HG02588 (cell line): ENCODE results near the gene DARS1.

Experiments
- ATAC-seq: cut with Tn5 transposase; IDR thresholded peaks from one replicate; pipeline ENCODE4 v1.9.1; 2021; ENCODE audit warnings: mild to moderate bottlenecking, moderate library complexity; ENCODE audit not compliant: unreplicated experiment

Gene DARS1

DNA sequence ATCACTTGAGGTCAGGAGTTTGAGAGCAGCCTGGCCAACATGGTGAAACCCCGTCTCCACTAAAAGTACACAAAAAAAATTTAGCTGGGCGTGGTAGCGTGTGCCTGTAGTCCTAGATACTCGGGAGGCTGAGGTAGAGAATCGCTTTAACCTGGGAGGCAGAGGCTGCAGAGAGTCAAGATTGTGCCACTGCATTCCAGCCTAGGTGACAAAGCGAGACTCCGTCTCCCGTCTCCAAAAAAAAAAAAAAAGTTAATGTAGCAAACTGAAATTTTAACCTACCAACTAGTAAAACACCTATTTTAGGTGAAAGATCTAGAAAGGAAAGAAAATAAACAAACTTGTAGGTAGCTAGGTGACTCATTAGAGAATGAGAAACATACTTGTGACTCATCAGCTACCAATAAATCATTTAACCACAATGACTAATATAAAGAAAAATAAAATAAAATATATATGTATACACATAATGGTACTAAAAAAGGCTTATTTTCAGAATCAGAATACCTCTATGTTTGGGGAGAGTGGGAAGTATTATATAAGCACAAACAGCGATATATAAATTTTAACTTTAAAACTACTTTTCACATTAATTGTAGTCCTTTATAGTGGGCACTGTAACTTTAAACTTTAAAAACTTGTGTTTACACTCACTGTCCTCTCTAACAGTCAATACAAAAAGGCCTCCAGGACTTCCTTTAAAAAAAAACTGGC is 36.6 kb downstream of the DARS1 start:
- ATAC-seq = no peak

- no peak for ATAC-seq
These were observed 37.3 kb downstream of the DARS1 start for GRCh38 chr2:135948141-135948540.

- no peak for ATAC-seq
These were observed 37.9 kb downstream of the DARS1 start for GRCh38 chr2:135947483-135947882.

- ATAC-seq = no peak
These were observed 39.9 kb downstream of the DARS1 start for GRCh38 chr2:135945526-135945925.

- no peak for ATAC-seq
These were observed 40.8 kb downstream of the DARS1 start for GRCh38 chr2:135944625-135945024.

DNA sequence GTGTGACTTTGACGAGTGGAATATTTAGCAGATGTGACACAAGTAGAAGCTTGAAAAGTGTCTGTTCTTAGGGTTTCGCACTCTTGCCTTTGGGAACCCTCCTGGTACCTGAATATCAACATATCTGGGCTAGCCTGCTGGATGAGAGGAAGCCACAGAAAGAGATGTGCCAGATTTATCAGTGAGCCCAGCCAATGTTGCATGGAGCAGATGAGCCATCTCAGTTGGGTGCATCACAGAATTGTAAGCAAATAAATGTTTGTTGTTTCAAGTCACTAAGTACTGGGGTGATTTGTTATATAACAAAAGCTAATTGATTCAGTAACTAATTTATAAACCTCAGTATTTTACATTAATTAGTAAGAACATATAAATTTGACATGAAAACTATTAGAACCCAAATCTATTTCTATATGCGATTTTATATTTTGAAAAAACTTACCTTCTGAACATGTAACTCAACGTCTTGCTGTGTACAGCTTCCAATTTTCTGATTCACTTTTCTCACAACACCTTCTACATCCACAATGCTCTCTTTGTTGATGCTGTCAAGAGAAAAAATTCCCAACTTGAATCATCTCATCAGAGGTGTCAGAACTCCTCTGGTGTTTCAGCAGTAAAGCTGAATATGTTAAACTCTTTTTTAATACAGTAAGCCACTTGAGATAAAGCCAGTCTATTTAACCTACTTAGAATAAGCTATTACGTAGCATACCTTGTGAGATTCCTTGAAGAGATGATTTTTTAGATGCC is 42.3 kb downstream of the DARS1 start:
- no peak for ATAC-seq

DNA sequence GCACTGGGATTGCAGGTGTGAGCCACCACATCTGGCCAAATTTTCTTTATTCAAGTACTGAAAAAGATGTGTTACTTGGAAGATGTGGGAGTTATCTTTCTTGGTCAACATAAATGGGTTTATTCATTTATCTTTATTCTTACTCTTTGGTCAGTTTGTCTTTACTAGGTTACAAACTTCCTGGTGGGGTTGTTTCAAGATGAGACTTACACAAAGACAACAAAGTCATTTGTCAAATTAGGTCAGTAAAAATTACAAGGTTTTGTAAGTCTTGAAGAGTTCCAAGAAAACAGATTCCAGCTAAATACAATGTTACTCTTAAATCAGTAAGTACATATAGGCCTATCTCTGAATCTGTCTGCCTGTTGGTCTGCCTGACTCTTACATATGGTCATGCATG is 48.9 kb downstream of the DARS1 start:
- no peak for ATAC-seq

DNA sequence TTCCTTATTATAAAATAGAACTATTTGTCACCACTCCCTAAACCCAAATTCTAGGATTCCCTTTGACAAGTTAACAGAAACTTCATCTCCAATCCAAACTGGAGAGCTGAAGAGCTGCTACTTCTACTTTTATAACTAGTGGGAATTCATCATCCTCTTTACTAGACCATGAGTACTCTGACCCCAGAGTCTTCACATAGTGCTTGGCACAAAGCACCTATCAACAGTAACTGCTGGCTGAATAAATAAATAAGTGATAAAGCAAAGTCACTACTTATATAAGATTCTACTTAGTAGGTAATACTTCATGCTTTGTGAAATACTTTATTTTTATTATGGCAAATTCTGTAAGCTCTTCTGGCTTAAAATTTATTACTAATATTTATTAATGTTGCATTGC is 49.5 kb downstream of the DARS1 start:
- no peak for ATAC-seq

GRCh38 chr2:135931776-135932443 is 53.5 kb downstream of the DARS1 start:
- peak; percentile 80 for ATAC-seq

- ATAC-seq = no peak
These were observed 58.8 kb downstream of the DARS1 start for GRCh38 chr2:135926605-135927004.

- ATAC-seq = no peak
These were observed 59.9 kb downstream of the DARS1 start for GRCh38 chr2:135925571-135925970.

DNA sequence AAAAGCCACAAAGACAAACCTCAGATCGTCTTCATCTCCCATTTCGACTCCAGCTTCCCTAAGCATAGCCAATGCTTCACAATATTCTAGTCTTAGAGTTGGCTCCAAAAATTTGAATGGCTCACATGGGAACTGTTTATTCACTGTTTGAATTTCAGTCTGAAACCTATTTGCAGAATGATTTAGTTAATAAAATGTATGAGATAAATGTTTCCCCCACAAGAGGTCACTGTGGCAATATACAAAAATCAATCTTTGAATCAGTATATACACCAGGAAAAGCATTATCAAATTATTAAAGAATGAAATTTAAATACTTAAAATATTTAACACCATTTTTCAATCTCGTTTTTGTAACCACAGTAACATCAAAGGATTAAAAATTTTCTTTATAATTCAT is 69.2 kb downstream of the DARS1 start:
- no peak for ATAC-seq

GRCh38 chr2:135914485-135914884 is 70.9 kb downstream of the DARS1 start:
- ATAC-seq = no peak

DNA sequence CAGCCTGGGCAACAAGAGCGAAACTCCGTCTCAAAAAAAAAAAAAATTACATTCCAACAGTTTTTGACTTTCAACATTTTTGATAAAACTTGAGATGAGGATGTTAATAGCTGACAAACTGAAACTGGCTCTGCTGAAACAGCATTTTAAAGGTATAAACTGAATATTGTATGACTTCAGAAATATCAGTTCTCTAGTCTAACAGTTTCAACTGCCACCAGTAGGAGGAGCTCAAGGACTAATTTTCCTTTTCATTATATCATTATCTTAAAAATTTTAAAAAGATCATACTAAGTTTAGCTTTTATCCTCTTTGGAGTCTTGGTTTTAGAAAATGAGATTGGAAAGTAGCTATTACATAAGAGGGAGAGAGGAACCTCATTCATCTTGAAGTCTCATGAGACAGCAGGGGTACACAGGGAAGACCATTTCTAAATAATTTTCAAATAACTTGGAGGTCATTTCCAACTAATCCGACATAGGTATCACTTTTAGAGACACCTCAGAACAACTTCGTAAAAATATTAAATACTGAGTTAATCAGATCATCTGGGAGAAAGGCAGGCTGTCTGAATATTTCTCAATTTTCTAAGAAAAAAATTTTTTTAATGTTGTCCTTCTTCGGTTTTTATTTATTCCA is 71.6 kb downstream of the DARS1 start:
- ATAC-seq = no peak

GRCh38 chr2:135909976-135910375 is 75.5 kb downstream of the DARS1 start:
- no peak for ATAC-seq

- ATAC-seq = no peak
These were observed 79.7 kb downstream of the DARS1 start for GRCh38 chr2:135905679-135906078.

DNA sequence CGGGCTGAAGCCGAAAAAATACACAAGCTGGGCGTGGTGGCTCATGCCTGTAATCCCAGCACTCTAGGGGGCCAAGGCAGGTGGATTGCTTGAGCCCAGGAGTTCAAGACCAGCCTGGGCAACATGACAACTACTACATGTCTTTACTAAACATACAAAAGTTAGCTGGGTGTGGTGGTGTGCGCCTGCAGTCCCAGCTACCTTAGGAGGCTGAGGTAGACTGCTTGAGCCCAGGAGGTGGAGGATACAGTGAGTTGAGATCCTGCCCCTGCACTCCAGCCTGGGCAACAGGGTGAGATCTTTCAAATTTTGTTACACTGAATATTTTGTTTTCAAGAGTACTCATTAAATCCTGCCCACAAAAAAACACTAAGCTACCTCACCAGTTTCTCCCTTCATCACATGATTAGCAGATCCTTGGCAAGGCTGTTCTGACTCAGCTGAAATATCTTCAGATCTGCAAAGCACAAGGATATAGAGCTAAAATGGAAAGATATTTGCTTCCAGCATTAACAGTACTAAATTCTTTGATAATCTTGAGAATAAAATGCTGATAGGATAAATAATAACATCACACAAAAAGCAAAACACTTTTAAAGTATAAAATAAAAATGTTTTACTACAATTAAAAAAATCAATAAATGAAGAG is 81.0 kb downstream of the DARS1 start:
- no peak for ATAC-seq

GRCh38 chr2:135903650-135904049 is 81.8 kb downstream of the DARS1 start:
- no peak for ATAC-seq

GRCh38 chr2:135899567-135899966 is 85.9 kb downstream of the DARS1 start:
- no peak for ATAC-seq

DNA sequence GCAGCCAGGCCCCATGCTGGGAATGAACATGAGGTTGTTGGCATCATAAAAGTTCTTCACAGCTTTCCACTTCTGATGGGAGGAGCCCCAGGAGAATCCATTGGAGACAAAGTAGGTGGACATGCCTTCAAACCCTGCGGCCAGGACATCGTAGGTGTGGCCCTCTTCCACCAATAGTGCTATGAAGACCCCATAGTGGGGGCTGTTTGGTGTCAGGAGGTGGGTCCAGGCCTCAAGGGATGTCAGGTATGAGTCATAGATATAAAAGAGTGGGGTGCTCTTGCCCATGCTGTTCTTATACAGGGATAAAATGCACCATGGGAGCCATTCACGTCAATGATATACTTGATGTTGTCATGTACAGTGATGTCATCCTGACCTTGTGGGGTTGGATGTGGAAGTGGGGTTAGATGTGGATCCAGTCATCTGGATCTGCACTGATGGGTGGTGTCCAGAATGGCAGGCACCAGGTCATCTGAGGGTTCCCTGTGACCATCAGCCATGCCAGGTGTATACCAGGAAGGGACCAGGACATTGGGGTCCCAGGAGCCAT is 87.1 kb downstream of the DARS1 start:
- ATAC-seq = no peak

DNA sequence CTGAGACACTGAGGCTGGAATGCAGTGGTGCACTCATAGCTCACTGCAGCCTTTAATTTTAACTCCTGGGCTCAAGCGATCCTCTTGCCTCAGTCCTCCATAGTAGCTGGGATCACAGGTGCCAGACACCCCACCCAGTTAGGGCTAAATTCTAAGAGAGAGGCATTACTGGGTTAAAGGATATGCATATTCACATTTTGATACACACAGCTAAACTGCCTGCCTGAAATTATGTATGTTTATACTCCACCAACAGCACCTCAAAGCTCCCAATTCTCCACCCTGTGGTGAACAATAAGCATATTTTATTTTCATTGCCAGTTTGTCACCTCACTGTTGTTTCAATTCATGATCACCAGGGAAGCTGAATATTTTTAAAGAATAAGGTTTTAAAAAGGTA is 90.5 kb downstream of the DARS1 start:
- no peak for ATAC-seq
